ENCODE measurements around the gene LILRB5.
A peak's percentile ranks its signal among the peaks of the same experiment; 100 is the strongest.
"Not testable (repeated sequence)": the region's sequence is repeated elsewhere in the genome, so short reads cannot be mapped to it uniquely, and the experiment has no call there.

Gene LILRB5

GRCh38 chr19:54256250-54257115 is 590 bp downstream of the LILRB5 start:
- ATAC-seq = no peak
- Mint-ChIP-seq H3K27ac (no peak overlapping the region), H3K4me3 (no peak overlapping the region), H3K36me3 (no peaks in the 10 kb centered on the region), H3K9me3 (no peaks in the 10 kb centered on the region), H3K4me1 (no peaks in the 10 kb centered on the region)
- no peak for DNase-seq (ENCODE audit: low spot score in 2 of 2)

- no peak overlapping the region for H3K4me3 Mint-ChIP-seq
- H3K9me3 Mint-ChIP-seq = no peaks in the 10 kb centered on the region
- no peak for DNase-seq (ENCODE audit: low spot score in 2 of 2)
- no peaks in the 10 kb centered on the region for H3K36me3 Mint-ChIP-seq
- no peaks in the 10 kb centered on the region for H3K4me1 Mint-ChIP-seq
- H3K27ac Mint-ChIP-seq = no peak overlapping the region
- ATAC-seq = no peak
Measured at GRCh38 chr19:54255105-54255775, 1.8 kb downstream of the LILRB5 start.

DNA sequence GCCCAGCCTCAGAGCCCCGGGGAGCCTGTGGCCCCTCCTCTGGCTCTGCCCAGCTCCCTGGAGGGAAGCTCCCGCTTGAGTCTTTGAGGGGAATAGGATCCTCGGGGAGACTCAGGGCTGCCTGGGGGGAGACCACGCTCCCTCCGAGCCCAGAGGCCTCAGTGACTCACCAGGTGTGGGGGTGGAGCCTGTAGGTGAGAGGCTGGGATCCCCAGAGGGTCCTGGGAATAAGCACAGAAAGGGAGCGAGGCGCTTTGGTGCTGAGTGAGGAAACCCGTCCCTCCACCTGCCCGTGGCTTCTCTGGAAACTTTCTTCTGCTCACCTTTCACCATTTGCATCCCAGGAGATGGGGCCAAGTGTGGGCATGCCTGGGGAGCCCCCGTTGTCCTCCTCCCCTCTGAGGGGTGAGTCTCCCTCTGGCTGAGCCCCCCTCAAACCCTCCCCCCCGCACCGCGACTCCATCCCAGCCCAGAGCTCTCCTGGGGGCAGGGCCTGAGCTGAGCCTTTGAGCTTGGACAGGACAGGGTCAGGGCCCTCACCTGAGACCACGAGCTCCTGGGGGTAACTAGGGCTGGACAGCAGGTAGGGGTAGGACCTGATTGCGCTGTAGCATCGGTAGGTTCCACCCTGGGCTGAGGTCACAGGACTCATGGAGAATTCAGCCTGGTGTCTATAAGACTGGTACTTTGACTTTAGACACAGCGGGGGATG is 2.7 kb downstream of the LILRB5 start:
- no peaks in the 10 kb centered on the region for H3K36me3 Mint-ChIP-seq
- no peaks in the 10 kb centered on the region for H3K4me1 Mint-ChIP-seq
- no peak for DNase-seq (ENCODE audit: low spot score in 2 of 2)
- no peak overlapping the region for H3K27ac Mint-ChIP-seq
- no peak overlapping the region for H3K4me3 Mint-ChIP-seq
- ATAC-seq = peak; percentile 16
- no peaks in the 10 kb centered on the region for H3K9me3 Mint-ChIP-seq

DNA sequence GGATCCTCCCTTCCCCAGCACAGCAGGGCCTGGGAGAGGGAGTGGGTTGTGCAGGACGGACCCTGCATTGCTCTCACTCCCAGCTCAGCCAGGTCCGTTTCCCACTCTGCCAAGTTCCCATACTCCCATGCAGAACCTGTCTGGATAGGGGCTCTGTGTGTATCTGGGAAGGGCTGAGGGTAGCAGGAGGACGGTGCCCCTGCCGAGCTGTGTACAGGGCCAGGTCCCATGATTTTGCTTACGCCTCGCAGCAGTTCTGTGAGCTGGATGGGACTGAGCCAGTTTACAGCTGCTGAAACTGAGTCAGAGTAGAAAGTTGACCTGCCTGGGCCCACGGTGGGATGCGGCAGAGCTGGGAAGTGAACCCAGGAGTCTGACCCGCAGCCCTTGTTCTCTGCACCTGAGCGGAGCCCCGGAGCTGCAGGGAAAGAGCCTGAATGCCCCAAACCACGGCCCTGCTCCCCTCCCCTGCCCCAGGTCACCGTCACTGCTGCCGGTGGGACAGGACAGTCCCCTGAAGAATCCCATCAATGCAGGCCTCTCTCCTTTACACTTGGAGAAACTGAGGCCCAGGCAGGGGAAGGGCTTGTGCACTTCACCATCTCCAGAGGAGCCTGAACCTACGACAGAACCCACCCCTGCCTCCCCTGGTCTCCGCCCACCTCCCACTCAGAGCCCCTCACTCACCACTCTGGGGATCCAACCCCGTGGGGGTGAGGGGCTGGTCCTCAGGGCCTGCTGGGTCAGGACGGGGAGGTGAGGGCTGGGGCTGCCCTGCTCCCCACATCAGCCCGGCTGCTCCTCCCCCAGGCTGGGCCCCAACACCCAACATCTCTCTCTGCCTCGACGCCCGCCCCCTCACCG is 3.5 kb downstream of the LILRB5 start:
- DNase-seq (ENCODE audit: low spot score in 2 of 2) = no peak
- no peak overlapping the region for H3K4me3 Mint-ChIP-seq
- no peak overlapping the region for H3K27ac Mint-ChIP-seq
- no peaks in the 10 kb centered on the region for H3K36me3 Mint-ChIP-seq
- ATAC-seq = peak; percentile 9
- peaks cover under 1% of the 10 kb centered on the region for H3K4me1 Mint-ChIP-seq
- no peaks in the 10 kb centered on the region for H3K9me3 Mint-ChIP-seq

GRCh38 chr19:54252845-54253244 is 4.2 kb downstream of the LILRB5 start:
- Mint-ChIP-seq H3K4me3 (no peak overlapping the region), H3K36me3 (peaks cover 5% of the 10 kb centered on the region)
- ATAC-seq = no peak

DNA sequence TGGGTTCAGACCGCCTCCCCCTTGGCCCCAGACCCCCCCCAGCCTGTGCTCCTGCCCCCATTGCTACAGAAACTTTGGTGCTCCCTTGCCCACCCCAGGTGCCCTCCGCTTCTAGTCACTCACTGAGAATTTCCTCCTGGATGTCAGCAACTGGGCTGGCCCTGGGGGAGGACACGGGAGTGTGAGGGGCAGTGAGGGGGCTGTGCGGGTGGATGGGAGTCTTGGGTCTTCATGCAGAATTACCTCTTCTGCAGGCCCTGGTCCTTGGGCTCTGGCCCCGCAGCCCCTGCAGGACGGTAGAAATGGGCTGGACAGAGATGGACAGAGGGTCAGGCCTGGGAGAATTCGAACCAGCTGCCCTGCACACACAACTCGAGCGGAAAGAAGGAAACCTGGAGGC is 4.8 kb downstream of the LILRB5 start:
- no peaks in the 10 kb centered on the region for H3K9me3 Mint-ChIP-seq
- ATAC-seq = no peak
- H3K4me1 Mint-ChIP-seq = peaks cover 14% of the 10 kb centered on the region
- no peak overlapping the region for H3K4me3 Mint-ChIP-seq
- peaks cover 8% of the 10 kb centered on the region for H3K36me3 Mint-ChIP-seq
- no peak for DNase-seq (ENCODE audit: low spot score in 2 of 2)
- no peak overlapping the region for H3K27ac Mint-ChIP-seq

More at GRCh38 chr19:54252845-54253244, 4.2 kb downstream of the LILRB5 start:
- no peak overlapping the region for H3K27ac Mint-ChIP-seq
- no peak for DNase-seq (ENCODE audit: low spot score in 2 of 2)
- peaks cover 8% of the 10 kb centered on the region for H3K4me1 Mint-ChIP-seq
- H3K9me3 Mint-ChIP-seq = no peaks in the 10 kb centered on the region

- Mint-ChIP-seq H3K27ac (peak overlapping the region; percentile 18), H3K4me1 (peaks cover 17% of the 10 kb centered on the region)
- peak; percentile 94 for ATAC-seq
Measured at GRCh38 chr19:54248016-54248601, 9.0 kb downstream of the LILRB5 start.

GRCh38 chr19:54247106-54247930 is 9.8 kb downstream of the LILRB5 start:
- ATAC-seq (no peak), DNase-seq (ENCODE audit: low spot score in 2 of 2) (no peak)
- peak overlapping the region; percentile 30 for H3K4me3 Mint-ChIP-seq
- H3K4me1 Mint-ChIP-seq = peaks cover 17% of the 10 kb centered on the region
- peaks cover 8% of the 10 kb centered on the region for H3K36me3 Mint-ChIP-seq
- H3K9me3 Mint-ChIP-seq = no peaks in the 10 kb centered on the region
- H3K27ac Mint-ChIP-seq = peak overlapping the region; percentile 18

More at GRCh38 chr19:54248016-54248601, 9.0 kb downstream of the LILRB5 start:
- peak overlapping the region; percentile 30 for H3K4me3 Mint-ChIP-seq
- DNase-seq (ENCODE audit: low spot score in 2 of 2) = peak; percentile 24 to 62
- no peaks in the 10 kb centered on the region for H3K9me3 Mint-ChIP-seq
- H3K36me3 Mint-ChIP-seq = peaks cover 8% of the 10 kb centered on the region

DNA sequence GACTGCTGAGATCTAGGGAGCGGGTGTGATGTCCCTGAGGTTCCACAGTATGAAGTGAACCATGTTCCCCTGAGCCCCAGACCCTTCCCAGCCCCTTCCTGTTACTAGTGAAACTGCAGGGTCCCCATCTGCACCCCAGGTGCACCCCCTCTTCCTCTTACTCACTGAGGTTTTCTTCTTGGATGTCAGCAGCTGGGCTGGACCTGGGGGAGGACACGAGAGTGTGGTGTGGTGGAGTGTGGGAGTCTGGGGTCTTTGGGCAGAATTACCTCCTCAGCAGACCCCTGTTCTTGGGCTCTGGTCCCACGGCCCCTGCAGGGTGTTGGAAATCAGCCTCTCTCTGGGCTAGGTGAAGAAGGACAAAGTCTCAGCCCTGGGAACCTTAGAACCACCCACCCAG is 11.1 kb downstream of the LILRB5 start:
- DNase-seq (ENCODE audit: low spot score in 2 of 2) (no peak), ATAC-seq (no peak)
- H3K27ac Mint-ChIP-seq = no peak overlapping the region
- no peaks in the 10 kb centered on the region for H3K9me3 Mint-ChIP-seq
- H3K4me1 Mint-ChIP-seq = peaks cover 17% of the 10 kb centered on the region
- peaks cover 8% of the 10 kb centered on the region for H3K36me3 Mint-ChIP-seq
- H3K4me3 Mint-ChIP-seq = no peak overlapping the region

GRCh38 chr19:54243809-54244208 is 13.3 kb downstream of the LILRB5 start:
- not testable (repeated sequence) for H3K36me3 Mint-ChIP-seq, H3K27ac Mint-ChIP-seq

DNA sequence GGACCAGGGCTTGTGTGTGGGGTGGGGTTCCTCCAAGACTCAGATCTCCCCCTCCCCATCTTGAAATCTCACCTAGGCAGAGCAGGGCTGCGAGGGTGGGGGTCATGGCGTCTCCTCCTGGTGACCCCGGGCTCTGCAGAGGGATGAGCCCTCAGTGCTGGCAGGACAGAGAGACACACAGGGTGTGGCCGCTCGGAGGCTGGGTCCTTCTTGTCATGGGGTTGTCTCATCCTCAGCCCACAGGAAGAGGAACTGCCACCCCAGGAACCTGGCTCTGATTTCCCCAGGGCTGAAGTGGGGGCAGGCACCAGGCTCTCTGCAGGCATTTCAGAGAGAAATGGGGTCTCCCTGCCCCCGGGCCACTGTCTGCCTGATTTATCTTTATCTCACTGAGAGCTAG is 14.4 kb downstream of the LILRB5 start, which contains the start of gene LILRA6:
LILRA6 (minus strand) TSS at position 145 of the 400 bp plus-strand sequence.
- H3K4me3 Mint-ChIP-seq; H3K27ac Mint-ChIP-seq; ATAC-seq; H3K4me1 Mint-ChIP-seq; DNase-seq (ENCODE audit: low spot score in 2 of 2); H3K36me3 Mint-ChIP-seq; H3K9me3 Mint-ChIP-seq: not testable (repeated sequence)

More at GRCh38 chr19:54243809-54244208, 13.3 kb downstream of the LILRB5 start:
- DNase-seq (ENCODE audit: low spot score in 2 of 2); ATAC-seq; H3K4me3 Mint-ChIP-seq; H3K9me3 Mint-ChIP-seq: not testable (repeated sequence)
- peaks cover 17% of the 10 kb centered on the region for H3K4me1 Mint-ChIP-seq

DNA sequence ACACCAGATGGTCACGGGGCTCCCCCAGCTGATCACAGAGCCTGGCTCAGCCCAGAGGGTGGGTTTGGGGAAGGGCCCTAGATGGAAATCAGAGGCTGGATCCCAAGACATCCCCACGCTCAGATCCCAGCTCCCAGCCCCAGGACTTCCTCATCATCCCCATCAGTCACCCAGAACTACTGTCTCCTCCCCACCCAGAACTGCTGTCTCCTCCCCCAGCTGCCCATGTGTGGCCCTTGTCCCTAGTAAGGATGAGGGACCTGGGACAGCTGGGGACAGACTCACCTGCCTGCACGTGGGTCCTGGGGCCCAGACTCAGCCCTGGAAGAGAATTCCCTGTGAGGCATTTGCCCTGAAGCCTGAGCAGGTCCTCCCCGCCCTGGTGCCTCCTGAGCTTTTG is 14.8 kb downstream of the LILRB5 start:
- H3K9me3 Mint-ChIP-seq; H3K27ac Mint-ChIP-seq; DNase-seq (ENCODE audit: low spot score in 2 of 2); H3K4me1 Mint-ChIP-seq; ATAC-seq; H3K36me3 Mint-ChIP-seq; H3K4me3 Mint-ChIP-seq: not testable (repeated sequence)

DNA sequence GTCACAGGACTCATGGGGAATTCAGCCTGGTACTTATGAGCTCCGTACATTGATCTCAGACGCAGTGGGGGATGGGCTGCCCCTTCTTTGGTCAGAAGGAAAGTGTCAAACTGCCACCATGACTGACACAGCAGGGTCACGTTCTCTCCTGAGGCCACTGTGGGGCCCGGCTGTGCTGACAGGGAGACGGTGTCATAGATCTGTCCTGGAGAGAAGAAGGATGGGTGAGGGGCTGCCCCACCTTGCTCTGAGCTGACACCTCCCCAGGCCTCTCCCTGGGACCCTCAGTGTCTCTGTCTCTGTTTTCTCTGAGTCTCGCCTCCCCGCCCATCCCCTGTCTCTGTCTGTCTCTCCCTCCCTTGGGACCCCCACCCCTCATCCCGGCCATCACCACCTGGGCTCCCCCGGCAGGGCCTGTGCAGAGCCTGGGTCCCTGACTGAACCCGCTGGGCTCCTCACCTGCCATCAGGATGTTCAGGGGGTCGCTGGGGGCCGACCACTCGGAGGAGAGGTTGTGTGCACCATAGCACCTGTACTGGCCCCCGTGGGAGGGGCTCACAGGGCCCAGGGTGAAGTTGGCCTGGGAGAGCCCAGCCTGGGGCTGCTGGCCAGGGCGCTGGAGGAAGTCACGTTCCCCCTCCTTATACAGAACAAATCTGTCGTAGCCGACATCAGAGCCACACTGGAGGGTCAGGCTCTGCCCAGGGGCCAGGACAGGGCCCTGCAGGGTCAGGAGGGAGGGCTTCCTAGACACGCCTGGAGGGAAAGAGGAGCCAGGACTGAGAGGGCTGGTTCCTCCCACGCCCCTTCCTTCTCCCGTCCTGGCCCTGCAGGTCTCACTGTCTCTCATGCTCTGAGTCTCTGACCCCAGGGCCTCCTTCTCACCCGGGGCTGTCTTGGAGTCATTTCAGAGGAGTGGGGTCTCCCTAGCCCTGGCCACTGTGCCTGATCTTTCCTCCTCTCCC is 16.4 kb downstream of the LILRB5 start:
- not testable (repeated sequence) for H3K27ac Mint-ChIP-seq; DNase-seq (ENCODE audit: low spot score in 2 of 2); ATAC-seq; H3K9me3 Mint-ChIP-seq; H3K4me3 Mint-ChIP-seq; H3K4me1 Mint-ChIP-seq; H3K36me3 Mint-ChIP-seq

All from stimulated activated effector memory CD8-positive, alpha-beta T cell treated with anti-CD3 and anti-CD28 coated beads, Interleukin-12 subunit alpha, Interleukin-12 subunit beta, amount 100 ng/mL, for 72 hours (primary cell).